Mesenchymal stem cell (in vitro differentiated cells and primary cell): ENCODE results near the gene PRKCD.

ENCODE experiments used
- DNase-seq: peaks from one replicate; pipeline ENCODE4 v3.0.0-alpha.2; 2013
- H2AFZ ChIP-seq: one replicate; pipeline ENCODE4 v1.6.1; 2013; ENCODE audit warnings: low read depth, mild to moderate bottlenecking, control low read depth, inconsistent platforms, low read length, moderate library complexity
- H2AK5ac ChIP-seq: 2 replicates; pipeline ENCODE4 v1.6.1; 2013; ENCODE audit warnings: low read length, moderate library complexity, mild to moderate bottlenecking, inconsistent platforms; ENCODE audit not compliant: severe bottlenecking
- H2BK120ac ChIP-seq: one replicate; pipeline ENCODE4 v1.6.1; 2013; ENCODE audit warnings: low read depth, mild to moderate bottlenecking, inconsistent platforms, low read length, moderate library complexity
- H2BK12ac ChIP-seq, 2 experiments: one replicate each; pipeline ENCODE4 v1.6.1; 2013; ENCODE audit warnings: inconsistent platforms in 2 of 2, low read length in 2 of 2, mild to moderate bottlenecking in 2 of 2, moderate library complexity in 2 of 2, control low read depth in 1 of 2
- H2BK15ac ChIP-seq: one replicate; pipeline ENCODE4 v1.6.1; 2013; ENCODE audit warnings: mild to moderate bottlenecking, low read depth, inconsistent platforms; ENCODE audit not compliant: poor library complexity, severe bottlenecking
- H2BK5ac ChIP-seq: 2 replicates; pipeline ENCODE4 v1.6.1; 2013; ENCODE audit warnings: low read depth, mild to moderate bottlenecking, low read length, control low read depth, inconsistent platforms; ENCODE audit not compliant: poor library complexity, severe bottlenecking
- H3K14ac ChIP-seq, 2 experiments: one replicate each; pipeline ENCODE4 v1.6.1; 2013; ENCODE audit warnings: inconsistent platforms in 2 of 2, low read length in 2 of 2, control low read depth in 1 of 2, mild to moderate bottlenecking in 1 of 2, moderate library complexity in 1 of 2
- H3K18ac ChIP-seq, 2 experiments: one replicate each; pipeline ENCODE4 v1.6.1; 2013; ENCODE audit warnings: inconsistent platforms in 2 of 2, low read length in 2 of 2, control low read depth in 1 of 2, low read depth in 1 of 2, mild to moderate bottlenecking in 1 of 2
- H3K23ac ChIP-seq, 2 experiments: one replicate each; pipeline ENCODE4 v1.6.1; 2013; ENCODE audit warnings: inconsistent platforms in 2 of 2, low read length in 2 of 2, mild to moderate bottlenecking in 2 of 2, moderate library complexity in 2 of 2, control low read depth in 1 of 2
- H3K27ac ChIP-seq: 2 replicates; pipeline ENCODE4 v1.5.1; 2013; ENCODE audit warnings: mild to moderate bottlenecking, moderate library complexity, low read length, control low read depth, inconsistent platforms; ENCODE audit not compliant: poor library complexity, severe bottlenecking
- H3K27me3 ChIP-seq, 2 experiments: 2 replicates each; pipeline versions ENCODE4 v1.6.1 to v1.7.0; 2013; ENCODE audit warnings: low read length in 2 of 2, mild to moderate bottlenecking in 2 of 2, moderate library complexity in 2 of 2, control low read depth in 1 of 2, inconsistent platforms in 1 of 2; ENCODE audit not compliant: control insufficient read depth in 1 of 2, insufficient read depth in 1 of 2
- H3K36me3 ChIP-seq, 2 experiments: 2 replicates each; pipeline versions ENCODE4 v1.6.1 to v1.7.0; 2013; ENCODE audit warnings: low read length in 2 of 2, control low read depth in 1 of 2, inconsistent platforms in 1 of 2, low read depth in 1 of 2, mild to moderate bottlenecking in 1 of 2; ENCODE audit not compliant: insufficient read depth in 2 of 2, control insufficient read depth in 1 of 2
- H3K4ac ChIP-seq, 2 experiments: one replicate each; pipeline ENCODE4 v1.6.1; 2013; ENCODE audit warnings: inconsistent platforms in 2 of 2, low read length in 2 of 2, mild to moderate bottlenecking in 2 of 2, moderate library complexity in 2 of 2, control low read depth in 1 of 2, low read depth in 1 of 2
- H3K4me1 ChIP-seq: 2 replicates; pipeline ENCODE4 v1.6.1; 2013; ENCODE audit warnings: low read depth, low read length, control low read depth; ENCODE audit not compliant: control insufficient read depth, insufficient read depth
- H3K4me2 ChIP-seq: 2 replicates; pipeline ENCODE4 v1.6.1; 2013; ENCODE audit warnings: low read length, mild to moderate bottlenecking, inconsistent platforms; ENCODE audit not compliant: poor library complexity, severe bottlenecking
- H3K4me3 ChIP-seq, 2 experiments: 2 replicates each; pipeline versions ENCODE4 v1.5.1 to v1.7.0; 2013; ENCODE audit warnings: low read length in 2 of 2, mild to moderate bottlenecking in 2 of 2, control low read depth in 1 of 2, low read depth in 1 of 2; ENCODE audit not compliant: insufficient read depth in 1 of 2
- H3K79me1 ChIP-seq: replicated peaks from 2 replicates; pipeline ENCODE4 v1.6.1; 2013; ENCODE audit warnings: mild to moderate bottlenecking, control low read depth, low read length, inconsistent platforms; ENCODE audit not compliant: poor library complexity, severe bottlenecking
- H3K9ac ChIP-seq: 2 replicates; pipeline ENCODE4 v1.7.0; 2013; ENCODE audit warnings: mild to moderate bottlenecking, low read length, moderate library complexity
- H3K9me3 ChIP-seq: 2 replicates; pipeline ENCODE4 v1.7.0; 2013; ENCODE audit warnings: mild to moderate bottlenecking, low read length; ENCODE audit not compliant: control insufficient read depth
- H4K8ac ChIP-seq: one replicate; pipeline ENCODE4 v1.6.1; 2013; ENCODE audit warnings: inconsistent platforms, mild to moderate bottlenecking, low read length, moderate library complexity
- H4K91ac ChIP-seq: one replicate; pipeline ENCODE4 v1.6.1; 2013; ENCODE audit warnings: mild to moderate bottlenecking, low read length, inconsistent platforms
- WGBS: methylation state at CpG from one replicate; pipeline ENCODE4 v1.1.7; 2013; ENCODE audit warnings: mixed read lengths; 5-methylcytosine and 5-hydroxymethylcytosine counted together

Gene PRKCD

GRCh38 chr3:53168175-53168923 lies 7.3 kb downstream of the PRKCD start:
- no peak overlapping the region for H2BK5ac ChIP-seq
- H3K4ac ChIP-seq, result no peak overlapping the region
- H3K36me3 ChIP-seq, result peaks cover 0 to 25% of the 10 kb centered on the region in 2 experiments
- H4K8ac ChIP-seq, result no peak overlapping the region
- H3K79me1 ChIP-seq, result peaks cover 23% of the 10 kb centered on the region
- H2AK5ac ChIP-seq, result no peak overlapping the region
- no peak overlapping the region for H4K91ac ChIP-seq
- H3K9me3 ChIP-seq, result no peaks in the 10 kb centered on the region
- no peak overlapping the region for H3K18ac ChIP-seq
- H3K23ac ChIP-seq, result no peak overlapping the region
- no peak overlapping the region for H2BK120ac ChIP-seq
- H3K9ac ChIP-seq, result no peak overlapping the region
- no peak for DNase-seq
- no peak overlapping the region for H3K27ac ChIP-seq
- H2BK12ac ChIP-seq, result peak overlapping the region; percentile 35 to 42
- H3K4me1 ChIP-seq, result peaks cover 46% of the 10 kb centered on the region
- no peaks in the 10 kb centered on the region for H3K27me3 ChIP-seq
- peak overlapping the region in 1 of 2 experiments; percentile 37 for H3K14ac ChIP-seq
- no peak overlapping the region for H3K4me3 ChIP-seq
- no peak overlapping the region for H2BK15ac ChIP-seq
- H2AFZ ChIP-seq, result no peak overlapping the region
- 83% methylated on average over 15 of the region's 15 CpGs for WGBS
- H3K4me2 ChIP-seq, result no peak overlapping the region

DNA sequence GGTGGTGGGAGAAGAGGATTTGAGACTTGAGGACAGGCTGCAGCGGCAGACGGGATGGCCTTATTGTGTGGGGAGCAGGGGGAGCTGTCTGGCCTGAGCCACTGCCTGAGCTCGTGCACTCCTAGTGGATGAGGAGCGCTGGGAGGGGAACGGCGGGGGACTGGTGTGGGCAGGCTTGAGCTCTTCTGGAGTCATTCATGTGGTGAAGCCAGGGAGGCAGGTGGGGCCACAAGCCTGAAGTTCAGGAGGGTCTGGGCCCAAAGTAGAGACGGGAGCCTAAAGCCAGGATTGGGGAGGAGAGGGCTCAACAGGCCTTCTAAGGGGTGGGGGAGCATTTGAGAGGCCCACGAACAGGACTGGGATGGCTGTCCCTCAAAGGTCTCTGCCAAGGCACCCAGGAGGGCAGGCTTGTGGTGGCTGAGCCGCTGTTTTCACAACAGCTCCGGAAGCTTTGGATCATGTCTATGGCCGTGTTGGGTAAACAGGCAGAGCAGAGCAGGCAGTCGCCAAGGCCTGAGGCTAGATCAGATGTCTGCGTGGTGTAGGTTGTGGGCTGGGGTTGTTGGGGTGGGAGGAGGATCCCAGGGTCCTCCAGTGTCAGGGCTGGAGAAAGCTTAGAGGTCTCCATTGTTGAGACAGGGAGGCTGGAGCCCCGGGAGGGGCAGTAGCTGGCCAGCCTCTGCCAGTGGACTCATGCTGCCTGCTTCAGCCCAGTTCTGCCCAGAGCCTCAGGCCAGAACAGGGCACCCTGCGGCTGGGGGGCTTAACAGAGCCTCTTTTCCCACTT lies 8.2 kb downstream of the PRKCD start:
- H3K4ac ChIP-seq, result no peak overlapping the region
- no peaks in the 10 kb centered on the region for H3K9me3 ChIP-seq
- peak; percentile 48 for DNase-seq
- WGBS, result 84% methylated on average over 15 of the region's 15 CpGs
- H3K18ac ChIP-seq, result no peak overlapping the region
- peak overlapping the region in 1 of 2 experiments; percentile 15 for H2BK12ac ChIP-seq
- H2BK120ac ChIP-seq, result no peak overlapping the region
- H2BK15ac ChIP-seq, result peak overlapping the region; percentile 12
- H2AK5ac ChIP-seq, result no peak overlapping the region
- H3K23ac ChIP-seq, result no peak overlapping the region
- H4K91ac ChIP-seq, result no peak overlapping the region
- no peak overlapping the region for H3K4me3 ChIP-seq
- no peak overlapping the region for H2AFZ ChIP-seq
- H3K4me1 ChIP-seq, result peaks cover 48% of the 10 kb centered on the region
- H3K14ac ChIP-seq, result peak overlapping the region in 1 of 2 experiments; percentile 41
- no peak overlapping the region for H3K27ac ChIP-seq
- H3K27me3 ChIP-seq, result no peaks in the 10 kb centered on the region
- H4K8ac ChIP-seq, result no peak overlapping the region
- no peak overlapping the region for H2BK5ac ChIP-seq
- no peak overlapping the region for H3K4me2 ChIP-seq
- H3K9ac ChIP-seq, result no peak overlapping the region
- peaks cover 0 to 30% of the 10 kb centered on the region in 2 experiments for H3K36me3 ChIP-seq
- H3K79me1 ChIP-seq, result peaks cover 24% of the 10 kb centered on the region

- over 99% methylated on average over 8 of the region's 9 CpGs for WGBS
- Histone ChIP-seq H2BK120ac (no peak overlapping the region), H3K14ac (no peak overlapping the region), H3K36me3 (peaks cover 0 to 35% of the 10 kb centered on the region in 2 experiments), H3K4ac (no peak overlapping the region), H2BK12ac (no peak overlapping the region), H3K27me3 (no peaks in the 10 kb centered on the region), H3K9ac (no peak overlapping the region), H2AFZ (no peak overlapping the region), H3K18ac (no peak overlapping the region), H3K4me3 (no peak overlapping the region), H3K79me1 (peaks cover 29% of the 10 kb centered on the region), H3K4me1 (peaks cover 54% of the 10 kb centered on the region), H3K9me3 (no peaks in the 10 kb centered on the region), H2BK15ac (no peak overlapping the region), H4K8ac (no peak overlapping the region), H3K23ac (no peak overlapping the region), H2AK5ac (no peak overlapping the region), H3K4me2 (no peak overlapping the region), H4K91ac (no peak overlapping the region), H2BK5ac (no peak overlapping the region), H3K27ac (no peak overlapping the region)
- DNase-seq, result no peak
Measured at GRCh38 chr3:53169832-53170324, 8.9 kb downstream of the PRKCD start.
